SU-DHL-6 (cell line): ENCODE results near the gene KLF1.

Source experiments
- CTCF ChIP-seq: fragments of 200-600 bp; sonication (generic); IDR thresholded peaks from one replicate; pipeline ENCODE4 v1.5.1; 2017; ENCODE audit warnings: antibody characterized with exemption, mild to moderate bottlenecking, low read length, moderate library complexity; ENCODE audit not compliant: insufficient read depth, poor library complexity, severe bottlenecking
- EZH2phosphoT487 ChIP-seq: fragments of 200-600 bp; sonication (generic), shearing (Covaris generic); conservative IDR thresholded peaks from 2 replicates; pipeline ENCODE4 v1.6.1; 2018; ENCODE audit warnings: mild to moderate bottlenecking, antibody characterized with exemption, low read length, moderate library complexity, mixed read lengths

- TF ChIP-seq CTCF = no peak
- no peak for TF ChIP-seq EZH2phosphoT487
Observed at GRCh38 chr19:12841094-12841493, 45.9 kb downstream of the KLF1 start.
